Body of pancreas (tissue), 4 donors: ENCODE data around the gene COL3A1.

ENCODE experiments used
- CTCF ChIP-seq, 7 experiments: fragments of 450-650 bp in 4 of 7; fragments of 200-600 bp in 3 of 7; sonication (generic) in 3 of 7; IDR thresholded peaks; one replicate each; pipeline ENCODE4 v1.5.1; 2016 to 2019; ENCODE audit warnings: antibody characterized with exemption in 7 of 7
- POLR2A ChIP-seq, 3 donors: fragments of 450-650 bp; IDR thresholded peaks; one replicate each; pipeline ENCODE4 v1.6.1; 2016; ENCODE audit warnings: antibody characterized with exemption in 3 of 3, mild to moderate bottlenecking in 2 of 3

- TF ChIP-seq CTCF (IDR thresholded peaks at IDR 0.05) (no peak), POLR2A (IDR thresholded peaks at IDR 0.05) (no peak)
Measured at GRCh38 chr2:189015359-189015758, 41.2 kb downstream of the COL3A1 start.
